ENCODE results near the gene DYRK2. TPM values are rescaled to one million over a fixed set of nuclear protein-coding genes. Genes with fewer than 3 reads are reported as not detected.
A peak's percentile ranks its signal among the peaks of the same experiment; 100 is the strongest.

DYRK2 gene
- total RNA-seq, 4 donors from 2014 or later: 68.5 to 89.1 (median 80.6) TPM

GRCh38 chr12:67625004-67625403, 23.5 kb upstream of the DYRK2 start:
- no peak overlapping the region for H3K27ac ChIP-seq
- TF ChIP-seq POLR2A (IDR thresholded peaks at IDR 0.05) (no peak), CTCF (IDR thresholded peaks at IDR 0.05) (no peak)
- no peaks in the 10 kb centered on the region for H3K36me3 ChIP-seq
- H3K27me3 ChIP-seq: no peaks in the 10 kb centered on the region
- H3K4me3 ChIP-seq: no peak overlapping the region
- DNase-seq: no peak
- no peaks in the 10 kb centered on the region for H3K9me3 ChIP-seq
- H3K4me1 ChIP-seq: peaks cover 0 to 3% (median 0%) of the 10 kb centered on the region in 4 donors

DNA sequence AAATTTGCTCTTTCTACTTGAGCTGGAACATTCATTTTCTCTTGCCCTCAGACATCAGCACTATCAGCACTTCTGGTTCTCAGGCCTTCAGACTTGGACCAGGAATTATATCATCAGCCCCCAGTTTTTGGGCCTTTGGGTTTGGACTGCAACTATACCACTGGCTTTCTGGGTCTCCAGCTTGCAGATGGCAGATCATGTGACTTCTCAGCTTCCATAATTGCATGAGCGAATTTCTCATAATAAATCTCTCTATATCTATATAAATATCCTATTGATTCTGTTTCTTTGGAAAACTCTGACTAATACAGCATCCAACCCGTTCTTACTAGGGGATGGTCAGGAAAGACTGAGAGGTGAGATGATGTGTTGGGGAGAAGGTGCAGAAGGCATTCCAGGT, 22.4 kb upstream of the DYRK2 start:
- TF ChIP-seq CTCF (IDR thresholded peaks at IDR 0.05): no peak
- TF ChIP-seq POLR2A (IDR thresholded peaks at IDR 0.05): no peak
- Histone ChIP-seq H3K36me3 (no peaks in the 10 kb centered on the region), H3K4me3 (no peak overlapping the region), H3K27me3 (no peaks in the 10 kb centered on the region), H3K4me1 (peaks cover 0 to 10% (median 0%) of the 10 kb centered on the region in 4 donors), H3K9me3 (no peaks in the 10 kb centered on the region), H3K27ac (no peak overlapping the region)
- DNase-seq: no peak

GRCh38 chr12:67630373-67631088, 18.0 kb upstream of the DYRK2 start:
- peak overlapping the region in 2 of 4 donors; percentile 74 to 77 for H3K27ac ChIP-seq
- H3K9me3 ChIP-seq: no peaks in the 10 kb centered on the region

GRCh38 chr12:67632005-67632404, 16.5 kb upstream of the DYRK2 start:
- no peak for DNase-seq
- Histone ChIP-seq H3K4me3 (no peak overlapping the region), H3K9me3 (no peaks in the 10 kb centered on the region), H3K4me1 (peaks cover 0 to 12% (median 0%) of the 10 kb centered on the region in 4 donors), H3K36me3 (no peaks in the 10 kb centered on the region), H3K27ac (peak overlapping the region in 1 of 4 donors; percentile 13), H3K27me3 (no peaks in the 10 kb centered on the region)
- TF ChIP-seq CTCF (IDR thresholded peaks at IDR 0.05) (no peak), POLR2A (IDR thresholded peaks at IDR 0.05) (no peak)

More at GRCh38 chr12:67630373-67631088, 18.0 kb upstream of the DYRK2 start:
- TF ChIP-seq POLR2A (IDR thresholded peaks at IDR 0.05) (no peak), CTCF (IDR thresholded peaks at IDR 0.05) (peak; percentile 15 to 70 (median 36))
- H3K4me3 ChIP-seq: no peak overlapping the region
- DNase-seq: peak; percentile 52 to 97 (median 94)
- H3K36me3 ChIP-seq: no peaks in the 10 kb centered on the region
- H3K27me3 ChIP-seq: no peaks in the 10 kb centered on the region
- H3K4me1 ChIP-seq: peaks cover 0 to 12% (median 0%) of the 10 kb centered on the region in 4 donors

DNA sequence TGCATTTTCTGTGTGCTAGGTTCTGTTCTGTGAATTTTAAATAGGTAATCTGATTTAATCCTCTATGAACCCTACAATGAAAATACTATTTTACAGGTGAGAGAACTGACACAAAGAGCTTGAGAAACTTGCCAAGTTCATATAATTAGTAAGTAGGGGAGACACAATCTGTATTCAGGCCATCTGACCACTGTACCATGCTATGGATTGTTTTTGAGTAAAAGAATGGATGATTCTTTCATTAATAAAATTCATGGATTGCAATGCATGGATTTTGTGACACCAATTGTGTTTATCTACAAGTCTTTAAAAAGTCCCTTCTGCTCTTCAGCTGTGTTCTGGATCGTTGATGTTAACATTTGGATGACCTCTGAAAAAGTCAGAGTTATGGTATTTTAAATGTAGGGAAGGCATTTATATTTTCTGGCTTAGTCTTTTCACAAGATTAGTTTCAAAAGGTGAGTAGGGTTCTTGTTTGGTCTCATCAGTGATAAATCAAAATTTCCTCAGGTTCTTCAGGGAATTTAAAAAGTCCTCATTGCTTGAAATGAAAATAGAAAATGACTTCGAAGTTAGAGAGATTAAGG, 15.4 kb upstream of the DYRK2 start:
- Histone ChIP-seq H3K36me3 (no peaks in the 10 kb centered on the region), H3K27me3 (no peaks in the 10 kb centered on the region), H3K4me3 (no peak overlapping the region), H3K4me1 (peaks cover 0 to 12% (median 0%) of the 10 kb centered on the region in 4 donors), H3K9me3 (no peaks in the 10 kb centered on the region), H3K27ac (peak overlapping the region in 1 of 4 donors; percentile 48)
- no peak for DNase-seq
- no peak for TF ChIP-seq POLR2A (IDR thresholded peaks at IDR 0.05)
- no peak for TF ChIP-seq CTCF (IDR thresholded peaks at IDR 0.05)
